Left renal cortex interstitium (tissue), 4 donors: ENCODE results near the gene CFDP1. TPM values are rescaled to one million over a fixed set of nuclear protein-coding genes. Genes with fewer than 3 reads are reported as not detected.

ENCODE experiments used
- DNase-seq, 4 donors: peaks; one replicate each; pipeline ENCODE4 v3.0.0-alpha.2; 2013; ENCODE audit warnings: low read depth in 4 of 4, low spot score in 2 of 4, missing footprints in 1 of 4
- polyA plus RNA-seq, 4 donors: library from polyadenylated mRNA; unstranded; fragments of 120-200 nt; gene quantifications; one replicate each; pipeline ENCODE4 v1.2.1, GENCODE V29; 2013; ENCODE audit not compliant: insufficient read length in 4 of 4

CFDP1 gene
- 100 to 1,000 TPM; 156 to 189 (median 173) TPM for polyA plus RNA-seq

- peak in 3 of 4 donors; percentile 91 to 94 (median 93) for DNase-seq
Measured at GRCh38 chr16:75432828-75433731, at the start of gene CFDP1. TSS of gene CFDP1 (minus strand) at chr16:75433503. CDS start at chr16:75433352, 151 bp downstream.

- no peak for DNase-seq
Measured at GRCh38 chr16:75482434-75483205, 49.3 kb upstream of the CFDP1 start.

GRCh38 chr16:75481475-75481874, 48.2 kb upstream of the CFDP1 start:
- DNase-seq = no peak

GRCh38 chr16:75479421-75479990, 46.2 kb upstream of the CFDP1 start:
- DNase-seq = no peak

GRCh38 chr16:75478480-75479345, 45.4 kb upstream of the CFDP1 start:
- DNase-seq = no peak

- no peak for DNase-seq
Measured at GRCh38 chr16:75477680-75478473, 44.6 kb upstream of the CFDP1 start.

- DNase-seq = no peak
Measured at GRCh38 chr16:75476817-75477216, 43.5 kb upstream of the CFDP1 start.

- no peak for DNase-seq
Measured at GRCh38 chr16:75475420-75475847, 42.1 kb upstream of the CFDP1 start.

GRCh38 chr16:75472908-75473877, 39.9 kb upstream of the CFDP1 start:
- no peak for DNase-seq

GRCh38 chr16:75471723-75472633, 38.7 kb upstream of the CFDP1 start:
- peak in 1 of 4 donors; percentile 47 for DNase-seq

GRCh38 chr16:75466760-75467159, 33.5 kb upstream of the CFDP1 start:
- no peak for DNase-seq

GRCh38 chr16:75464122-75464918, 31.0 kb upstream of the CFDP1 start, which contains the start of gene TMEM170A:
TSS of gene TMEM170A (minus strand) at chr16:75464689. CDS start at chr16:75464600, 89 bp downstream.
- peak; percentile 93 to 99 (median 97) for DNase-seq

- DNase-seq = peak in 2 of 4 donors; percentile 34 to 38
Measured at GRCh38 chr16:75463389-75464121, 30.3 kb upstream of the CFDP1 start.

- DNase-seq = no peak
Measured at GRCh38 chr16:75462806-75463205, 29.5 kb upstream of the CFDP1 start.

- no peak for DNase-seq
Measured at GRCh38 chr16:75461575-75461974, 28.3 kb upstream of the CFDP1 start.
